ENCODE results near the gene BBS7. TPM values are rescaled to one million over a fixed set of nuclear protein-coding genes. Genes with fewer than 3 reads are reported as not detected.

BBS7 gene
- polyA plus RNA-seq, 1 of the 3 experiments (the other 2 are of a cell fraction) = 24.3 TPM

- H3K4me1 ChIP-seq (ENCODE audit: control insufficient read depth in 1 of 2, insufficient read depth in 2 of 2, low read depth in 1 of 2, low read length in 1 of 2) = no peaks in the 10 kb centered on the region; a peak in 1 of 4 replicates
- ChIA-PET POLR2A (no interaction called here), CTCF (no interaction called here)
- 75% methylated on average over 2 of the region's 2 CpGs for WGBS (ENCODE audit: low lambda C conversion rate)
- peaks cover 6% of the 10 kb centered on the region; the same call in 1 of the 2 replicates for H3K27me3 ChIP-seq (ENCODE audit: insufficient read depth)
- no peak overlapping the region for H3K4me3 ChIP-seq (ENCODE audit: low read depth in 2 of 2, low read length in 1 of 2)
- TF ChIP-seq ZBTB33 (IDR thresholded peaks at IDR 0.05; ENCODE audit: borderline replicate concordance, low read depth) = no peak
- no peak for TF ChIP-seq REST (IDR thresholded peaks at IDR 0.05; ENCODE audit: low read depth, low read length)
- no peak for TF ChIP-seq IRF3 (IDR thresholded peaks at IDR 0.05; ENCODE audit: low read depth, low read length)
- TF ChIP-seq RFX5 (IDR thresholded peaks at IDR 0.05; ENCODE audit: low read length) = no peak
- TF ChIP-seq TCF12 (IDR thresholded peaks at IDR 0.05) = no peak
- TF ChIP-seq TAF1 (IDR thresholded peaks at IDR 0.05; ENCODE audit: borderline replicate concordance, low read depth, low read length) = no peak
- TF ChIP-seq SMC3 (IDR thresholded peaks at IDR 0.05; ENCODE audit: low read depth, low read length) = no peak
- TF ChIP-seq RXRA (IDR thresholded peaks at IDR 0.05; ENCODE audit: borderline replicate concordance, low read depth) = no peak
- no peak for TF ChIP-seq TEAD4 (IDR thresholded peaks at IDR 0.05; ENCODE audit: borderline replicate concordance, insufficient read depth)
- no peak for TF ChIP-seq USF2 (IDR thresholded peaks at IDR 0.05; ENCODE audit: borderline replicate concordance, low read depth, low read length)
- no peak for TF ChIP-seq RAD21 (IDR thresholded peaks at IDR 0.05; ENCODE audit: low read length)
- no peak for TF ChIP-seq NRF1 (IDR thresholded peaks at IDR 0.05; ENCODE audit: low read depth, low read length)
- TF ChIP-seq FOXJ3 (CRISPR knock-in tag; IDR thresholded peaks at IDR 0.05) = no peak
- TF ChIP-seq PBX3 (IDR thresholded peaks at IDR 0.05) = no peak
- no peak for TF ChIP-seq EP300 (IDR thresholded peaks at IDR 0.05; ENCODE audit: borderline replicate concordance in 1 of 2, low read depth in 1 of 2, low read length in 1 of 2)
- TF ChIP-seq GABPA (IDR thresholded peaks at IDR 0.05; ENCODE audit: low read depth) = no peak
- no peak for TF ChIP-seq MEF2A (IDR thresholded peaks at IDR 0.05; ENCODE audit: borderline replicate concordance, low read depth)
- no peak for TF ChIP-seq JUND (IDR thresholded peaks at IDR 0.05)
- no peak overlapping the region for H3K9ac ChIP-seq
- no peaks in the 10 kb centered on the region for H4K20me1 ChIP-seq (ENCODE audit: insufficient read depth)
- no peak overlapping the region for H3K27ac ChIP-seq (ENCODE audit: low read depth in 2 of 2, low read length in 1 of 2)
- no peaks in the 10 kb centered on the region for H3K9me2 ChIP-seq
- no peaks in the 10 kb centered on the region for H3K79me2 ChIP-seq (ENCODE audit: insufficient read depth)
- no peaks in the 10 kb centered on the region for H3K36me3 ChIP-seq (replicated peaks in 1 of 2; ENCODE audit: control insufficient read depth in 1 of 2, insufficient read depth in 2 of 2, low read length in 1 of 2)
- no peak for DNase-seq
- H2AFZ ChIP-seq (ENCODE audit: low read depth) = no peak overlapping the region
- H3K4me2 ChIP-seq = no peak overlapping the region
- H3F3A ChIP-seq (replicated peaks; ENCODE audit: insufficient read depth) = no peaks in the 10 kb centered on the region
- H3K9me3 ChIP-seq = no peaks in the 10 kb centered on the region
These were observed 5.4 kb upstream of the BBS7 start for GRCh38 chr4:121875652-121876051.

Measured in SK-N-SH (cell line).